GM18505 (cell line): ENCODE measurements around the gene PODN.

Experiments used
- ATAC-seq: cut with Tn5 transposase; IDR thresholded peaks from one replicate; pipeline ENCODE4 v1.9.1; 2021; ENCODE audit not compliant: unreplicated experiment
- POLR2A ChIP-seq: IDR thresholded peaks from 4 replicates; pipeline ENCODE4 v1.6.1; 2011; ENCODE audit warnings: borderline replicate concordance; ENCODE audit not compliant: insufficient read depth, insufficient read length; ENCODE audit errors: extremely low read depth

PODN gene

GRCh38 chr1:53071915-53072314 is 9.9 kb downstream of the PODN start:
- ATAC-seq = no peak
- no peak for TF ChIP-seq POLR2A

- no peak for TF ChIP-seq POLR2A
- no peak for ATAC-seq
Observed at GRCh38 chr1:53073287-53073686, 11.3 kb downstream of the PODN start.

- no peak for ATAC-seq
- TF ChIP-seq POLR2A = no peak
Observed at GRCh38 chr1:53073868-53074311, 11.9 kb downstream of the PODN start.

- no peak for ATAC-seq
- TF ChIP-seq POLR2A = no peak
Observed at GRCh38 chr1:53074313-53075154, 12.5 kb downstream of the PODN start.

- no peak for TF ChIP-seq POLR2A
- no peak for ATAC-seq
Observed at GRCh38 chr1:53075206-53075605, 13.2 kb downstream of the PODN start.

GRCh38 chr1:53075761-53076163 is 13.7 kb downstream of the PODN start:
- no peak for ATAC-seq
- no peak for TF ChIP-seq POLR2A

- TF ChIP-seq POLR2A = no peak
- ATAC-seq = no peak
Observed at GRCh38 chr1:53076165-53076564, 14.2 kb downstream of the PODN start.

- no peak for TF ChIP-seq POLR2A
- ATAC-seq = no peak
Observed at GRCh38 chr1:53076721-53077598, 14.9 kb downstream of the PODN start.

- no peak for ATAC-seq
- no peak for TF ChIP-seq POLR2A
Observed at GRCh38 chr1:53077599-53077965, 15.6 kb downstream of the PODN start.

- TF ChIP-seq POLR2A = no peak
- ATAC-seq = no peak
Observed at GRCh38 chr1:53078333-53079101, 16.5 kb downstream of the PODN start.

GRCh38 chr1:53079251-53079650 is 17.2 kb downstream of the PODN start:
- TF ChIP-seq POLR2A = no peak
- ATAC-seq = no peak

- ATAC-seq = no peak
- TF ChIP-seq POLR2A = no peak
Observed at GRCh38 chr1:53080041-53080440, 18.0 kb downstream of the PODN start.

- no peak for ATAC-seq
- no peak for TF ChIP-seq POLR2A
Observed at GRCh38 chr1:53080769-53081168, 18.8 kb downstream of the PODN start.
